CD4-positive, alpha-beta T cell treated with Interleukin-17A for 1 hour (primary cell): ENCODE data around the gene SH2D3A.
"Not testable (repeated sequence)": the region's sequence is repeated elsewhere in the genome, so short reads cannot be mapped to it uniquely, and the experiment has no call there.

ENCODE experiments used
- DNase-seq: peaks from one replicate; pipeline ENCODE4 v3.0.0-alpha.2; 2020

SH2D3A gene

GRCh38 chr19:6767357-6768235 is at the start of gene SH2D3A:
Gene SH2D3A (minus strand): TSS chr19:6767435. CDS start chr19:6763748, 3,687 bp downstream.
- peak; percentile 98 for DNase-seq

GRCh38 chr19:6813659-6814058 is 46.4 kb upstream of the SH2D3A start:
- peak; percentile 19 for DNase-seq

GRCh38 chr19:6812612-6813011 is 45.4 kb upstream of the SH2D3A start:
- DNase-seq = no peak

GRCh38 chr19:6811906-6812305 is 44.7 kb upstream of the SH2D3A start:
- DNase-seq = peak; percentile 41

GRCh38 chr19:6811378-6811777 is 44.1 kb upstream of the SH2D3A start:
- DNase-seq = no peak

GRCh38 chr19:6809262-6809661 is 42.0 kb upstream of the SH2D3A start:
- no peak for DNase-seq

GRCh38 chr19:6808494-6808893 is 41.3 kb upstream of the SH2D3A start:
- no peak for DNase-seq

- DNase-seq = no peak
Observed at GRCh38 chr19:6807291-6807690, 40.1 kb upstream of the SH2D3A start.

- DNase-seq = no peak
Observed at GRCh38 chr19:6806488-6806887, 39.3 kb upstream of the SH2D3A start.

- no peak for DNase-seq
Observed at GRCh38 chr19:6803036-6803404, 35.8 kb upstream of the SH2D3A start.

GRCh38 chr19:6802336-6803035 is 35.3 kb upstream of the SH2D3A start:
- peak; percentile 86 for DNase-seq

- peak; percentile 86 for DNase-seq
Observed at GRCh38 chr19:6801485-6802086, 34.4 kb upstream of the SH2D3A start.

- DNase-seq = peak; percentile 37
Observed at GRCh38 chr19:6800991-6801484, 33.8 kb upstream of the SH2D3A start.

- not testable (repeated sequence) for DNase-seq
Observed at GRCh38 chr19:6800160-6800790, 33.0 kb upstream of the SH2D3A start.

- no peak for DNase-seq
Observed at GRCh38 chr19:6797646-6798045, 30.4 kb upstream of the SH2D3A start.

GRCh38 chr19:6796278-6796677 is 29.0 kb upstream of the SH2D3A start:
- DNase-seq = no peak

GRCh38 chr19:6794686-6795431 is 27.6 kb upstream of the SH2D3A start:
- no peak for DNase-seq

- DNase-seq = no peak
Observed at GRCh38 chr19:6793973-6794372, 26.7 kb upstream of the SH2D3A start.

- DNase-seq = no peak
Observed at GRCh38 chr19:6793411-6793810, 26.2 kb upstream of the SH2D3A start.

GRCh38 chr19:6791237-6791636 is 24.0 kb upstream of the SH2D3A start:
- no peak for DNase-seq

GRCh38 chr19:6790194-6791128 is 23.2 kb upstream of the SH2D3A start:
- DNase-seq = no peak
